IMR-90 (cell line): ENCODE measurements around the gene PRKCA. TPM values are rescaled to one million over a fixed set of nuclear protein-coding genes. Genes with fewer than 3 reads are reported as not detected.
A peak's percentile ranks its signal among the peaks of the same experiment; 100 is the strongest.

Source experiments
- ATAC-seq: fragments of 200-7000 bp; cut with Tn5 transposase; 2 replicates; pipeline ENCODE4 v1.9.1; 2020; ENCODE audit warnings: low read depth, mild to moderate bottlenecking, moderate library complexity
- BruUV-seq: library from RNA; stranded (reverse); fragments of 400-500 nt; replicated peaks from 2 replicates; lab custom pipeline; 2021; lab: Mats Ljungman, UMichigan
- CTCF ChIA-PET: fragments of 300-600 bp; formaldehyde crosslinking; extraction: SDS; loops from one replicate; lab custom pipeline; 2021; ENCODE audit warnings: antibody characterized with exemption; lab: Yijun Ruan, JAX
- POLR2A ChIA-PET: fragments of 300-600 bp; sonication (Branson Sonifier 250); formaldehyde crosslinking; loops from one replicate; lab custom pipeline; 2022; ENCODE audit warnings: antibody characterized with exemption; ENCODE audit not compliant: unreplicated experiment; lab: Charles Lee
- DNase-seq: peaks from one replicate; pipeline ENCODE4 v3.0.0; 2013
- H2AFZ ChIP-seq: replicated peaks from 2 replicates; pipeline ENCODE3; 2013; ENCODE audit warnings: low read length, mild to moderate bottlenecking; ENCODE audit not compliant: poor library complexity
- H2AK5ac ChIP-seq: 2 replicates; pipeline ENCODE4 v1.6.1; 2013; ENCODE audit warnings: low read depth, low read length, inconsistent platforms
- H2AK9ac ChIP-seq: replicated peaks from 2 replicates; pipeline ENCODE3; 2013; ENCODE audit warnings: mild to moderate bottlenecking, low read depth, low read length, moderate library complexity; ENCODE audit not compliant: poor library complexity
- H2BK120ac ChIP-seq: 2 replicates; pipeline ENCODE4 v1.6.1; 2013; ENCODE audit warnings: low read depth, low read length, inconsistent platforms
- H2BK15ac ChIP-seq: 3 replicates; pipeline ENCODE4 v1.6.1; 2013; ENCODE audit warnings: low read depth, low read length, inconsistent platforms
- H2BK20ac ChIP-seq: 2 replicates; pipeline ENCODE4 v1.6.1; 2013; ENCODE audit warnings: low read depth, mild to moderate bottlenecking, inconsistent platforms, low read length, moderate library complexity
- H2BK5ac ChIP-seq: 2 replicates; pipeline ENCODE4 v1.6.1; 2013; ENCODE audit warnings: mild to moderate bottlenecking, low read depth, low read length, inconsistent platforms; ENCODE audit not compliant: poor library complexity, severe bottlenecking
- H3K14ac ChIP-seq: replicated peaks from 2 replicates; pipeline ENCODE4 v1.6.1; 2013; ENCODE audit warnings: low read depth, low read length, inconsistent platforms
- H3K18ac ChIP-seq: 2 replicates; pipeline ENCODE4 v1.6.1; 2013; ENCODE audit warnings: low read depth, low read length, control low read depth
- H3K23ac ChIP-seq: 2 replicates; pipeline ENCODE4 v1.6.1; 2013; ENCODE audit warnings: low read depth, low read length, inconsistent platforms
- H3K27ac ChIP-seq: 2 replicates; pipeline ENCODE4 v1.5.1; 2013; ENCODE audit warnings: mild to moderate bottlenecking, control low read depth, low read length; ENCODE audit not compliant: insufficient read depth
- H3K27me3 ChIP-seq: 2 replicates; pipeline ENCODE4 v1.6.1; 2013; ENCODE audit warnings: low read length; ENCODE audit not compliant: control insufficient read depth, insufficient read depth
- H3K36me3 ChIP-seq: 2 replicates; pipeline ENCODE4 v1.6.1; 2013; ENCODE audit warnings: low read length, mixed read lengths; ENCODE audit not compliant: control insufficient read depth, insufficient read depth
- H3K4ac ChIP-seq: 2 replicates; pipeline ENCODE4 v1.6.1; 2013; ENCODE audit warnings: low read depth, low read length, inconsistent platforms
- H3K4me1 ChIP-seq: 2 replicates; pipeline ENCODE4 v1.6.1; 2013; ENCODE audit warnings: low read length, mixed read lengths; ENCODE audit not compliant: control insufficient read depth, insufficient read depth
- H3K4me2 ChIP-seq: 2 replicates; pipeline ENCODE4 v1.6.1; 2013; ENCODE audit warnings: low read depth, mild to moderate bottlenecking, control low read depth, low read length, moderate library complexity
- H3K4me3 ChIP-seq: 2 replicates; pipeline ENCODE4 v1.5.1; 2013; ENCODE audit warnings: low read depth, mild to moderate bottlenecking, control low read depth, low read length, moderate library complexity; ENCODE audit not compliant: insufficient read depth
- H3K56ac ChIP-seq: 2 replicates; pipeline ENCODE4 v1.6.1; 2013; ENCODE audit warnings: low read length, inconsistent platforms; ENCODE audit not compliant: insufficient read depth; ENCODE audit errors: extremely low read depth
- H3K79me1 ChIP-seq, 2 experiments: 2 replicates each; pipeline ENCODE4 v1.6.1; 2013; ENCODE audit warnings: low read length in 2 of 2, inconsistent platforms in 1 of 2, low read depth in 1 of 2
- H3K9ac ChIP-seq: 2 replicates; pipeline ENCODE4 v1.6.1; 2013; ENCODE audit warnings: low read depth, low read length, control low read depth
- H3K9me1 ChIP-seq: 2 replicates; pipeline ENCODE4 v1.6.1; 2013; ENCODE audit warnings: low read length, inconsistent platforms; ENCODE audit not compliant: insufficient read depth
- H3K9me3 ChIP-seq: 2 replicates; pipeline ENCODE4 v1.6.1; 2013; ENCODE audit warnings: low read length; ENCODE audit not compliant: control insufficient read depth, insufficient read depth
- H4K20me1 ChIP-seq: 2 replicates; pipeline ENCODE4 v1.6.1; 2013; ENCODE audit warnings: low read length, inconsistent platforms; ENCODE audit not compliant: insufficient read depth
- H4K5ac ChIP-seq: 2 replicates; pipeline ENCODE4 v1.6.1; 2013; ENCODE audit warnings: mild to moderate bottlenecking, low read depth, low read length, control low read depth
- H4K8ac ChIP-seq, 2 experiments: 2 replicates each; pipeline ENCODE4 v1.6.1; 2013; ENCODE audit warnings: low read depth in 2 of 2, low read length in 2 of 2, control low read depth in 1 of 2, inconsistent platforms in 1 of 2
- H4K91ac ChIP-seq: 2 replicates; pipeline ENCODE4 v1.6.1; 2013; ENCODE audit warnings: low read depth, low read length, inconsistent platforms; ENCODE audit not compliant: insufficient read depth
- BHLHE40 ChIP-seq: fragments of 150-350 bp; IDR thresholded peaks from 2 replicates; pipeline ENCODE4 v1.6.1; 2016; ENCODE audit warnings: mild to moderate bottlenecking, low read depth, low read length
- CEBPB ChIP-seq: IDR thresholded peaks from 2 replicates; pipeline ENCODE4 v1.6.1; 2012; ENCODE audit warnings: low read depth, low read length, improper control_type of control experiment
- CHD1 ChIP-seq: IDR thresholded peaks from 2 replicates; pipeline ENCODE4 v1.6.1; 2012; ENCODE audit warnings: low read depth, low read length, improper control_type of control experiment
- FOS ChIP-seq: fragments of 150-350 bp; IDR thresholded peaks from 2 replicates; pipeline ENCODE4 v1.6.1; 2016; ENCODE audit warnings: low read depth, low read length
- MAFK ChIP-seq: IDR thresholded peaks from 2 replicates; pipeline ENCODE4 v1.6.1; 2012; ENCODE audit warnings: low read depth, low read length, improper control_type of control experiment
- MAZ ChIP-seq: IDR thresholded peaks from 2 replicates; pipeline ENCODE4 v1.6.1; 2012; ENCODE audit warnings: low read depth, mild to moderate bottlenecking, low read length, improper control_type of control experiment, moderate library complexity, borderline replicate concordance
- MXI1 ChIP-seq: IDR thresholded peaks from 2 replicates; pipeline ENCODE4 v1.6.1; 2012; ENCODE audit warnings: low read depth, mild to moderate bottlenecking, low read length, moderate library complexity, borderline replicate concordance
- NFE2L2 ChIP-seq: fragments of 150-350 bp; IDR thresholded peaks from 2 replicates; pipeline ENCODE4 v1.6.1; 2016; ENCODE audit warnings: low read depth, mild to moderate bottlenecking, low read length
- POLR2A ChIP-seq: IDR thresholded peaks from 2 replicates; pipeline ENCODE4 v1.6.1; 2012; ENCODE audit warnings: mild to moderate bottlenecking, low read depth, low read length
- RAD21 ChIP-seq: IDR thresholded peaks from 2 replicates; pipeline ENCODE4 v1.6.1; 2012; ENCODE audit warnings: low read length, improper control_type of control experiment
- RCOR1 ChIP-seq: IDR thresholded peaks from 2 replicates; pipeline ENCODE4 v1.6.1; 2012; ENCODE audit warnings: mild to moderate bottlenecking, low read length, improper control_type of control experiment; ENCODE audit not compliant: insufficient replicate concordance
- RFX5 ChIP-seq: IDR thresholded peaks from 2 replicates; pipeline ENCODE4 v1.8.0; 2012; ENCODE audit warnings: low read depth, mild to moderate bottlenecking, low read length, moderate library complexity
- SMC3 ChIP-seq: fragments of 150-350 bp; IDR thresholded peaks from 2 replicates; pipeline ENCODE4 v1.6.1; 2016; ENCODE audit warnings: low read depth, mild to moderate bottlenecking, antibody characterized with exemption, low read length, moderate library complexity
- WGBS, 2 experiments: methylation state at CpG; one replicate each; pipeline versions ENCODE4 v1.1.5 to v1.1.7; 2013; ENCODE audit warnings: missing lambda C conversion rate in 2 of 2; ENCODE audit not compliant: insufficient read length in 1 of 2; ENCODE audit errors: extremely low coverage in 2 of 2; 5-methylcytosine and 5-hydroxymethylcytosine counted together
- dilution Hi-C: fragments of 300-500 bp; cut with HindIII; formaldehyde crosslinking; loops from one replicate; pipeline ENCODE4 v1.14.3; 2018; ENCODE audit warnings: low sequenced_read_pairs; ENCODE audit not compliant: unreplicated experiment
- in situ Hi-C: fragments of 300-500 bp; cut with MboI; formaldehyde crosslinking; loops from 3 replicates; pipeline ENCODE4 v1.14.3; 2019; ENCODE audit warnings: low sequenced_read_pairs, inconsistent platforms, mixed read lengths
- intact Hi-C: fragments of 100-400 bp; cut with micrococcal nuclease; formaldehyde crosslinking; loops from 2 replicates; pipeline ENCODE4 v1.10.0; 2022
- polyA plus RNA-seq, 3 experiments: library from polyadenylated mRNA; depleted of rRNA; stranded (reverse); fragments of >200 nt; gene quantifications; 2 replicates each; pipeline ENCODE4 v1.2.3, GENCODE V29; 2012; ENCODE audit warnings: low replicate concordance in 1 of 3
- total RNA-seq: library from RNA; depleted of rRNA; stranded (reverse); fragments of >200 nt; gene quantifications from 2 replicates; pipeline ENCODE4 v1.2.3, GENCODE V29; 2012
- TF ChIP-seq, protein P1 (sequence below): conservative IDR thresholded peaks from 2 replicates; pipeline ENCODE4 v1.5.1; 2012; ENCODE audit warnings: mild to moderate bottlenecking, low read depth, low read length, improper control_type of control experiment
- TF ChIP-seq, protein P2 (sequence below): fragments of 150-350 bp; IDR thresholded peaks from 2 replicates; pipeline ENCODE4 v1.6.1; 2017; ENCODE audit warnings: mild to moderate bottlenecking, antibody characterized with exemption, low read length, low read depth
- TF ChIP-seq, protein P3 (sequence below): fragments of 150-350 bp; IDR thresholded peaks from 2 replicates; pipeline ENCODE4 v1.6.1; 2016; ENCODE audit warnings: low read depth, mild to moderate bottlenecking, low read length, moderate library complexity, borderline replicate concordance

The PRKCA gene
- total and polyA plus RNA-seq, 2 of the 4 experiments (the other 2 are of a cell fraction), result 31.0 to 46.0 TPM

DNA sequence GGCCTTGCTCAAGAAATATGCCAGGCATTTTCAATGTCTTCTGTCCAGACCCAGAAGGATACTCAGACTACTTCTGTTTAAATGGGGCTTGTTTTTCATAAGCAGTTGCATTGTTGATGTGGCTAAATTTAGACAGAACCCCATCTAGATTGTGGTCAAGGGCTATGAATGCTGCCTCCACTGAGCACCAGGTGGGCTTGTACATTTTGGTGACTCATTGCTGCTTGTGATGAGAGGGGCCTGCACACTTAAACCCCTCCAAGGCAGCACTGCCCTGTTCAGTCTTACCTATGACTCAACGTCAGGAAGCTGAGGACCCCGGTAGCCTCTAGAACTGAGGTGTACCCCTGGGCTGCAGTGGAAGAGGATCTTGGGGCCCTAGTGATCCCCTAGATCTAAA is 144.0 kb downstream of the PRKCA start:
- no peak overlapping the region for H4K8ac ChIP-seq
- no peak overlapping the region for H2AK9ac ChIP-seq
- no peak overlapping the region for H3K4me2 ChIP-seq
- no peak for ATAC-seq
- no peak overlapping the region for H3K4me3 ChIP-seq
- H2BK120ac ChIP-seq, result no peak overlapping the region
- no peaks in the 10 kb centered on the region for H3K27me3 ChIP-seq
- H3K36me3 ChIP-seq, result peaks cover 4% of the 10 kb centered on the region; the same call in 1 of the 2 replicates
- no TSS peak for BruUV-seq
- H3K4ac ChIP-seq, result 0 out of 2 replicates have a peak overlapping the region, but pooled peaks have one; percentile 8
- POLR2A ChIA-PET, result no interaction called here
- TF ChIP-seq MXI1, result no peak
- no peak for TF ChIP-seq NFE2L2
- TF ChIP-seq CHD1, result no peak
- no peak for TF ChIP-seq SMC3
- TF ChIP-seq MAFK, result no peak
- TF ChIP-seq, protein P1, sequence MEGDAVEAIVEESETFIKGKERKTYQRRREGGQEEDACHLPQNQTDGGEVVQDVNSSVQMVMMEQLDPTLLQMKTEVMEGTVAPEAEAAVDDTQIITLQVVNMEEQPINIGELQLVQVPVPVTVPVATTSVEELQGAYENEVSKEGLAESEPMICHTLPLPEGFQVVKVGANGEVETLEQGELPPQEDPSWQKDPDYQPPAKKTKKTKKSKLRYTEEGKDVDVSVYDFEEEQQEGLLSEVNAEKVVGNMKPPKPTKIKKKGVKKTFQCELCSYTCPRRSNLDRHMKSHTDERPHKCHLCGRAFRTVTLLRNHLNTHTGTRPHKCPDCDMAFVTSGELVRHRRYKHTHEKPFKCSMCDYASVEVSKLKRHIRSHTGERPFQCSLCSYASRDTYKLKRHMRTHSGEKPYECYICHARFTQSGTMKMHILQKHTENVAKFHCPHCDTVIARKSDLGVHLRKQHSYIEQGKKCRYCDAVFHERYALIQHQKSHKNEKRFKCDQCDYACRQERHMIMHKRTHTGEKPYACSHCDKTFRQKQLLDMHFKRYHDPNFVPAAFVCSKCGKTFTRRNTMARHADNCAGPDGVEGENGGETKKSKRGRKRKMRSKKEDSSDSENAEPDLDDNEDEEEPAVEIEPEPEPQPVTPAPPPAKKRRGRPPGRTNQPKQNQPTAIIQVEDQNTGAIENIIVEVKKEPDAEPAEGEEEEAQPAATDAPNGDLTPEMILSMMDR, result no peak
- no peak for TF ChIP-seq RFX5
- TF ChIP-seq, protein P2, sequence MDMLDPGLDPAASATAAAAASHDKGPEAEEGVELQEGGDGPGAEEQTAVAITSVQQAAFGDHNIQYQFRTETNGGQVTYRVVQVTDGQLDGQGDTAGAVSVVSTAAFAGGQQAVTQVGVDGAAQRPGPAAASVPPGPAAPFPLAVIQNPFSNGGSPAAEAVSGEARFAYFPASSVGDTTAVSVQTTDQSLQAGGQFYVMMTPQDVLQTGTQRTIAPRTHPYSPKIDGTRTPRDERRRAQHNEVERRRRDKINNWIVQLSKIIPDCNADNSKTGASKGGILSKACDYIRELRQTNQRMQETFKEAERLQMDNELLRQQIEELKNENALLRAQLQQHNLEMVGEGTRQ, result no peak
- TF ChIP-seq POLR2A, result no peak
- TF ChIP-seq BHLHE40, result no peak
- no peak for TF ChIP-seq RAD21
- TF ChIP-seq CEBPB, result no peak
- no peak for TF ChIP-seq RCOR1
- TF ChIP-seq FOS, result no peak
- no peak for TF ChIP-seq MAZ
- TF ChIP-seq, protein P3, sequence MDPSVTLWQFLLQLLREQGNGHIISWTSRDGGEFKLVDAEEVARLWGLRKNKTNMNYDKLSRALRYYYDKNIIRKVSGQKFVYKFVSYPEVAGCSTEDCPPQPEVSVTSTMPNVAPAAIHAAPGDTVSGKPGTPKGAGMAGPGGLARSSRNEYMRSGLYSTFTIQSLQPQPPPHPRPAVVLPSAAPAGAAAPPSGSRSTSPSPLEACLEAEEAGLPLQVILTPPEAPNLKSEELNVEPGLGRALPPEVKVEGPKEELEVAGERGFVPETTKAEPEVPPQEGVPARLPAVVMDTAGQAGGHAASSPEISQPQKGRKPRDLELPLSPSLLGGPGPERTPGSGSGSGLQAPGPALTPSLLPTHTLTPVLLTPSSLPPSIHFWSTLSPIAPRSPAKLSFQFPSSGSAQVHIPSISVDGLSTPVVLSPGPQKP, result no peak
- WGBS, 2 experiments, result no CpG with 5 or more reads among the region's 2 CpGs
- H2BK5ac ChIP-seq, result no peak overlapping the region
- H4K20me1 ChIP-seq, result peaks cover 30% of the 10 kb centered on the region
- H2BK20ac ChIP-seq, result no peak overlapping the region
- intact Hi-C loops (no loop called here), in situ Hi-C loops (no loop called here), dilution Hi-C loops (no loop called here)
- H3K14ac ChIP-seq, result 0 out of 2 replicates have a peak overlapping the region, but pooled peaks have one; percentile 27
- H3K79me1 ChIP-seq, result peaks cover 65 to 95% of the 10 kb centered on the region in 2 experiments
- H3K23ac ChIP-seq, result no peak overlapping the region
- no peak overlapping the region for H4K5ac ChIP-seq
- H2BK15ac ChIP-seq, result no peak overlapping the region
- DNase-seq, result no peak
- CTCF ChIA-PET, result no interaction called here
- H3K18ac ChIP-seq, result no peak overlapping the region
- H3K9me3 ChIP-seq, result no peaks in the 10 kb centered on the region
- no peak overlapping the region for H3K56ac ChIP-seq
- H4K91ac ChIP-seq, result no peak overlapping the region
- H3K9me1 ChIP-seq, result peaks cover 18% of the 10 kb centered on the region
- H3K4me1 ChIP-seq, result peaks cover 5% of the 10 kb centered on the region
- no peak overlapping the region for H2AK5ac ChIP-seq
- H3K27ac ChIP-seq, result no peak overlapping the region
- H2AFZ ChIP-seq, result no peak overlapping the region
- no peak overlapping the region for H3K9ac ChIP-seq
